Activated CD8-positive, alpha-beta T cell treated with anti-CD3 and anti-CD28 coated beads for 36 hours (primary cell): ENCODE measurements around the gene SUPT3H. TPM values are rescaled to one million over a fixed set of nuclear protein-coding genes. Genes with fewer than 3 reads are reported as not detected.

ENCODE experiments used
- ATAC-seq: fragments of 200-7000 bp; cut with Tn5 transposase; one replicate; pipeline ENCODE4 v1.10.0; 2021; ENCODE audit warnings: mild to moderate bottlenecking, moderate library complexity
- CTCF ChIA-PET: fragments of 350-600 bp; sonication (Branson Sonifier 250); formaldehyde crosslinking; loops from one replicate; lab custom pipeline; 2021; ENCODE audit warnings: antibody characterized with exemption; lab: Charles Lee
- POLR2A ChIA-PET: fragments of 350-600 bp; sonication (Branson Sonifier 250); formaldehyde crosslinking; loops from one replicate; lab custom pipeline; 2021; ENCODE audit warnings: antibody characterized with exemption; lab: Charles Lee
- DNase-seq: peaks from one replicate; pipeline ENCODE4 v3.0.0-alpha.2; 2020
- H3K27ac Mint-ChIP-seq: one replicate; pipeline ENCODE4 v1.8.0; 2021; ENCODE audit warnings: mild to moderate bottlenecking, mixed read lengths
- H3K27me3 Mint-ChIP-seq: one replicate; pipeline ENCODE4 v1.8.0; 2021; ENCODE audit warnings: mixed read lengths
- H3K36me3 Mint-ChIP-seq: one replicate; pipeline ENCODE4 v1.8.0; 2021; ENCODE audit warnings: low read depth, mixed read lengths
- H3K4me1 Mint-ChIP-seq: one replicate; pipeline ENCODE4 v1.8.0; 2021; ENCODE audit warnings: low read depth, mixed read lengths
- H3K4me3 Mint-ChIP-seq: one replicate; pipeline ENCODE4 v1.8.0; 2021; ENCODE audit warnings: mild to moderate bottlenecking, moderate library complexity, mixed read lengths
- H3K9me3 Mint-ChIP-seq: one replicate; pipeline ENCODE4 v1.8.0; 2021; ENCODE audit warnings: mixed read lengths
- intact Hi-C: fragments of 100-400 bp; cut with micrococcal nuclease; formaldehyde crosslinking; loops from one replicate; pipeline ENCODE4 v1.10.0; 2022
- total RNA-seq, 2 experiments: library from RNA; stranded (reverse); gene quantifications; one replicate each; pipeline ENCODE4 v1.2.3, GENCODE V29; 2021
- TF ChIP-seq, protein P1 (sequence below): fragments of 200-600 bp; IDR thresholded peaks from one replicate; pipeline ENCODE4 v1.8.0; 2022; ENCODE audit warnings: antibody characterized with exemption, mild to moderate bottlenecking

The SUPT3H gene
- total RNA-seq, 2 experiments from 2014 or later: 20.0 to 20.2 TPM

GRCh38 chr6:44843734-44844133, 534.0 kb downstream of the SUPT3H start:
- no peak for ATAC-seq
- intact Hi-C loops: no loop called here
- peaks cover 8% of the 10 kb centered on the region for H3K4me1 Mint-ChIP-seq
- ChIA-PET CTCF (no interaction called here), POLR2A (no interaction called here)
- no peaks in the 10 kb centered on the region for H3K9me3 Mint-ChIP-seq
- no peak overlapping the region for H3K27ac Mint-ChIP-seq
- no peak for DNase-seq
- peaks cover 8% of the 10 kb centered on the region for H3K36me3 Mint-ChIP-seq
- no peak overlapping the region for H3K4me3 Mint-ChIP-seq
- TF ChIP-seq, protein P1, sequence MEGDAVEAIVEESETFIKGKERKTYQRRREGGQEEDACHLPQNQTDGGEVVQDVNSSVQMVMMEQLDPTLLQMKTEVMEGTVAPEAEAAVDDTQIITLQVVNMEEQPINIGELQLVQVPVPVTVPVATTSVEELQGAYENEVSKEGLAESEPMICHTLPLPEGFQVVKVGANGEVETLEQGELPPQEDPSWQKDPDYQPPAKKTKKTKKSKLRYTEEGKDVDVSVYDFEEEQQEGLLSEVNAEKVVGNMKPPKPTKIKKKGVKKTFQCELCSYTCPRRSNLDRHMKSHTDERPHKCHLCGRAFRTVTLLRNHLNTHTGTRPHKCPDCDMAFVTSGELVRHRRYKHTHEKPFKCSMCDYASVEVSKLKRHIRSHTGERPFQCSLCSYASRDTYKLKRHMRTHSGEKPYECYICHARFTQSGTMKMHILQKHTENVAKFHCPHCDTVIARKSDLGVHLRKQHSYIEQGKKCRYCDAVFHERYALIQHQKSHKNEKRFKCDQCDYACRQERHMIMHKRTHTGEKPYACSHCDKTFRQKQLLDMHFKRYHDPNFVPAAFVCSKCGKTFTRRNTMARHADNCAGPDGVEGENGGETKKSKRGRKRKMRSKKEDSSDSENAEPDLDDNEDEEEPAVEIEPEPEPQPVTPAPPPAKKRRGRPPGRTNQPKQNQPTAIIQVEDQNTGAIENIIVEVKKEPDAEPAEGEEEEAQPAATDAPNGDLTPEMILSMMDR: no peak
- no peaks in the 10 kb centered on the region for H3K27me3 Mint-ChIP-seq

GRCh38 chr6:44842616-44843015, 535.1 kb downstream of the SUPT3H start:
- intact Hi-C loops: no loop called here
- H3K4me1 Mint-ChIP-seq: peaks cover 11% of the 10 kb centered on the region
- no peaks in the 10 kb centered on the region for H3K27me3 Mint-ChIP-seq
- TF ChIP-seq, protein P1: no peak
- no peak overlapping the region for H3K27ac Mint-ChIP-seq
- no peak for DNase-seq
- no peak overlapping the region for H3K4me3 Mint-ChIP-seq
- peaks cover 9% of the 10 kb centered on the region for H3K36me3 Mint-ChIP-seq
- CTCF ChIA-PET: no interaction called here
- ATAC-seq: no peak
- POLR2A ChIA-PET: no interaction called here
- no peaks in the 10 kb centered on the region for H3K9me3 Mint-ChIP-seq

- intact Hi-C loops: no loop called here
- Mint-ChIP-seq H3K36me3 (peaks cover 9% of the 10 kb centered on the region), H3K27me3 (no peaks in the 10 kb centered on the region), H3K4me3 (no peak overlapping the region), H3K27ac (no peak overlapping the region), H3K9me3 (no peaks in the 10 kb centered on the region), H3K4me1 (peaks cover 11% of the 10 kb centered on the region)
- TF ChIP-seq, protein P1: no peak
- ATAC-seq (no peak), DNase-seq (no peak)
- ChIA-PET CTCF (no interaction called here), POLR2A (no interaction called here)
These were observed 535.9 kb downstream of the SUPT3H start for GRCh38 chr6:44841829-44842228.

DNA sequence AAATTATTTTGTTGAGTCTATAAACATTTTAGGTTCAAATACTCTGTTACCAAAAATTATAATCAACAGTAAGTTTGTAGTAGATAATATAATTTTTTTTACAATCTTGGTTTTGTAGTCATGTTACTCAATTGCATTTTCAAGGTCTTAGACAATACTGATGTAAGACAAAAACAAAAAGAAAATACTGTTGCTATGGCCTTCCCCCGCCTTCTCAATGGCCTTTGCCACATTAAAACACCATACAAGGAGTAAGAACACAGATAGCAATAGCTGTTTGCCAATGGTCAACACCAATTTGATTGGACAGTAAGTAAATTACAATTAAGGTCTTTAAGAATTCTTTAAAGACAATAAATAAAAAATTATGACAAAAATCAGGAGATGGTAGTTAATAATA, 540.0 kb downstream of the SUPT3H start:
- no peak overlapping the region for H3K27ac Mint-ChIP-seq
- peaks cover 6% of the 10 kb centered on the region for H3K36me3 Mint-ChIP-seq
- TF ChIP-seq, protein P1: no peak
- H3K4me1 Mint-ChIP-seq: peaks cover 16% of the 10 kb centered on the region
- no peak for DNase-seq
- H3K27me3 Mint-ChIP-seq: no peaks in the 10 kb centered on the region
- H3K9me3 Mint-ChIP-seq: no peaks in the 10 kb centered on the region
- ChIA-PET CTCF (no interaction called here), POLR2A (no interaction called here)
- no peak overlapping the region for H3K4me3 Mint-ChIP-seq
- intact Hi-C loops: no loop called here
- no peak for ATAC-seq

DNA sequence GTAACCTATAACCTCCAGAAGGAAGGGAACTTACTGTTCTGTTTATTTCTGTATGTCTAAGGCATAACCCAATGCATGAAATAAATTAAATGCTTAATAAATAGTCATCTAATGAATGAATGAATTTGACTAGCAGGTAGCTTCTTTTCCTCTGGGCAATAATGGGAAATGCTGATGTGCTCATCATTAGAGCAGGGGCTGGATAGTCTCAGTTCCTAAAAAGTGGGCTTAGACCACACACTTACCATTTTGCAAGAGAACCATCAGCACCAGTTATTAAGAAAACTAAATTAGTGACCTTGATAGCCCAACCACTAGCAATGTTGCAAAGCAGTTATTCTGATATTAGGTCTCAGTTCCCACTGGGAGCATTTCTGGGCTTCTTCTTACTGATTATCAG, 540.5 kb downstream of the SUPT3H start:
- peaks cover 6% of the 10 kb centered on the region for H3K36me3 Mint-ChIP-seq
- TF ChIP-seq, protein P1: no peak
- no peak overlapping the region for H3K27ac Mint-ChIP-seq
- no peaks in the 10 kb centered on the region for H3K27me3 Mint-ChIP-seq
- ChIA-PET POLR2A (no interaction called here), CTCF (interaction anchor here (0.7 kb wide), 1 partner anchor 204 kb away, joined by 3 read pairs; no protein-coding TSS in a partner anchor)
- peaks cover 16% of the 10 kb centered on the region for H3K4me1 Mint-ChIP-seq
- no peak for ATAC-seq
- H3K9me3 Mint-ChIP-seq: no peaks in the 10 kb centered on the region
- no peak overlapping the region for H3K4me3 Mint-ChIP-seq
- intact Hi-C loops: no loop called here
- DNase-seq: no peak
